GM12875 (cell line): ENCODE measurements around the gene PABPN1L.
"Not testable (repeated sequence)": the region's sequence is repeated elsewhere in the genome, so short reads cannot be mapped to it uniquely, and the experiment has no call there.

Experiments
- H3K4me3 ChIP-seq: one replicate; pipeline ENCODE4 v1.5.1; 2011; ENCODE audit warnings: low read depth, low read length, control low read depth
- CTCF ChIP-seq: IDR thresholded peaks from 2 replicates; pipeline ENCODE4 v1.5.1; 2011; ENCODE audit warnings: low read depth, mild to moderate bottlenecking, control low read depth, inconsistent platforms, low read length, moderate library complexity, borderline replicate concordance; ENCODE audit not compliant: insufficient read depth

PABPN1L gene

GRCh38 chr16:88893127-88893968 lies 26.9 kb upstream of the PABPN1L start:
- TF ChIP-seq CTCF, result no peak
- H3K4me3 ChIP-seq, result no peak overlapping the region

GRCh38 chr16:88892065-88892464 lies 25.6 kb upstream of the PABPN1L start:
- no peak for TF ChIP-seq CTCF
- H3K4me3 ChIP-seq, result no peak overlapping the region

- TF ChIP-seq CTCF, result no peak
- H3K4me3 ChIP-seq, result no peak overlapping the region
Measured at GRCh38 chr16:88891083-88891482, 24.6 kb upstream of the PABPN1L start.

- H3K4me3 ChIP-seq, result not testable (repeated sequence)
Measured at GRCh38 chr16:88889702-88890352, 23.4 kb upstream of the PABPN1L start.

- TF ChIP-seq CTCF, result no peak
Measured at GRCh38 chr16:88888461-88889387, 22.3 kb upstream of the PABPN1L start.

GRCh38 chr16:88888057-88888456 lies 21.6 kb upstream of the PABPN1L start:
- no peak overlapping the region for H3K4me3 ChIP-seq
- no peak for TF ChIP-seq CTCF

More at GRCh38 chr16:88888461-88889387, 22.3 kb upstream of the PABPN1L start:
- no peak overlapping the region for H3K4me3 ChIP-seq

- no peak for TF ChIP-seq CTCF
- H3K4me3 ChIP-seq, result no peak overlapping the region
Measured at GRCh38 chr16:88886845-88887521, 20.5 kb upstream of the PABPN1L start.
